HG02981 (cell line): ENCODE measurements around the gene RBFOX2.
"Not testable (repeated sequence)": the region's sequence is repeated elsewhere in the genome, so short reads cannot be mapped to it uniquely, and the experiment has no call there.

Source experiments
- ATAC-seq: cut with Tn5 transposase; IDR thresholded peaks from one replicate; pipeline ENCODE4 v1.9.1; 2021; ENCODE audit warnings: mild to moderate bottlenecking, moderate library complexity; ENCODE audit not compliant: unreplicated experiment

The RBFOX2 gene

DNA sequence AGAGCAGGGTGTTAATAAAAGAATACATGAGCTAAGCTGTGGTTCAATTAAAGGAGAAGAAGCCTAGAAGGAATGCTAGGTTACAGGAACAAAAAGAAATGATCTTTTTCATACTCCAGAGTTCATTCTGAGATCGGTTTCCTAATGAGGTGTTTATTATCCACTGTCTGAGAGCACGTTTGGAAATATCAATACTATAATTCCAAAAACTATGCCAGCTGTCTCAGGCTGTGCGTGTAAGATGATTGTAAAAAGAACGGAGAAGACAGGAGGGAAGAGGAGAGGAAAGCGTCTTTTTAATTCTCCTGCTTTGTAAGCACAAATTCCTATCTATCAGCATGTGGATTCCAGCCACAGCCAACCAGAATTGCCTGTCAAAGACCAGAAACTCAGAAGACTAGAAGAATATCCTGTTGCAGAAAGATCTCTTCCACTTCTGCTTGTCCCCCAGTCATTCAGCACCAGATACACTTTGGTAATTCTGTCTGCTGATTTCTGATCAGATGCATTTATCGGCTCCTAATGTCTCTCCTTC, 285.2 kb downstream of the RBFOX2 start:
- ATAC-seq = no peak

DNA sequence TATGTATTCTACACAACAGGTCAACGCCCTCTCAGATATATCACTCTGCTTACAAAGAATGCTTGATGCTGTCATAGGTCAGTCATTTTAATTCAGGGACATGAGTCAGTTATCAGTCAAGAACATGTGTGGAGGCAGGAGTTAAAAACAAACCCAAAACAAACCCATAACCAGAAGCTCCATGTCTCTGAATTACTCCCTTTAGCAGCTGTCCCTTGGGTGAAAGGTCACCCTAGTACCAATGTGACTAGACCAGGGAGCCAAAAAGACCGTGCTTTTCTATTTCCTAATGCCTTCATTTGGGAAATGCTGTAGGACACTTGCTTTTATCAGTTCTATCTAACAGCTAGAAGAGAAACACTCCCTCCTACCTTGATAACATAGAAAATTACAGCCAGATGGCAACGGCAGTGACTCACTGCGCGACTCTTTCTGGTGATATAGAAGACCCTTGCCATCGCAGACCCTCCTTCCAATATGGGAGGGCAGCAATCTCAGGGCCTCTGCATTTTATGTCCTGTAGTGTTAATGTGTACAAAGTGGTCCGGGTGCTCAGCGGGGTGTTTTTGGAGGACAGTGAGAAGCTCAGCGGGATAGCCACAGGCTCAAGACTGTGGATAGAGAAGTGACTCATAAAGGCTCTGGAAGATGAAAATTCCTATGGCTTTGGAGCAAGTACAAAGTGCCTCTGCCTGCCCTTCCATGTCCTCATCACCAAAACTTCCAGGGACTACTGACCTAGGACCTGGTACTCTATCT, 286.1 kb downstream of the RBFOX2 start:
- no peak for ATAC-seq

DNA sequence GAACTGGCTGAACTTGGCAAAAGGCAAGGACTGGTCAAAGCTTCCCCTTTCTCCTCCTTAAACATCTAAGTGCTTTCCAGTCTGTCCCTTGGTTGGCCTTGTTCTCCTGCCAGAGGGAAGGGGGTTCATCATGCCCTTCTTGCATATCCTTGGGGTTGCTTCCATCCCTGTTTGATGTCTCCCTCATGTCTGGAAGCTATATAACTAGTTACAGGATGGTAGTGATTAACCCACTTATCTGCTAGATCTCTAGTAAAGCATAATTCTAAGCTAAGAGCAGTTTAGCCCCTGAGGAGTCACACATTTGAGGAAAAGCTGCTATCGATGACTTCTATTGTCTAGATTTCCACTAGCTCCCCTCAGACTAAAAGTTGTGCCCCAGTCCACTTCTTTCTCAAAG, 288.0 kb downstream of the RBFOX2 start:
- no peak for ATAC-seq

DNA sequence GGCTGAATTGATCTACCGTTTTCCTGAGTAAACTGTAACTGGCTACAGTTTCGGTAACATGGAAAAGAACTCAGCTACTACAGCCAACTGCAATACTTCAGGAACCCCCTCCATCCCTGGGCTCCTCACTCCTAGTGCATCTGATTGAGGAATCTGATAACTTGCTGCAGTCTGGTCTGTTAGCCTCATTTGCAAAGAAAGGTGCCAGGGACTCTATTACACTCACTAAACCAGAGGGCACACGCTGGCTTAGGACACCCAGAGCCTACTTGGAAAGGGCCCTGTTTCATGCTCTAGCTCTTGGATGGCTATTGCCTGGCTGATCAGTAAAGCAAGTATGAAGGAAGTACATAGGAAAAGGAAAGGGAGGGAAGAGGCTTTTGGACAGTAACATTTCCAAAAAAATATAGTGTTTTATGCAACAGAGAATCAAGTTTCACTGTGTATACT, 288.7 kb downstream of the RBFOX2 start:
- ATAC-seq = no peak

DNA sequence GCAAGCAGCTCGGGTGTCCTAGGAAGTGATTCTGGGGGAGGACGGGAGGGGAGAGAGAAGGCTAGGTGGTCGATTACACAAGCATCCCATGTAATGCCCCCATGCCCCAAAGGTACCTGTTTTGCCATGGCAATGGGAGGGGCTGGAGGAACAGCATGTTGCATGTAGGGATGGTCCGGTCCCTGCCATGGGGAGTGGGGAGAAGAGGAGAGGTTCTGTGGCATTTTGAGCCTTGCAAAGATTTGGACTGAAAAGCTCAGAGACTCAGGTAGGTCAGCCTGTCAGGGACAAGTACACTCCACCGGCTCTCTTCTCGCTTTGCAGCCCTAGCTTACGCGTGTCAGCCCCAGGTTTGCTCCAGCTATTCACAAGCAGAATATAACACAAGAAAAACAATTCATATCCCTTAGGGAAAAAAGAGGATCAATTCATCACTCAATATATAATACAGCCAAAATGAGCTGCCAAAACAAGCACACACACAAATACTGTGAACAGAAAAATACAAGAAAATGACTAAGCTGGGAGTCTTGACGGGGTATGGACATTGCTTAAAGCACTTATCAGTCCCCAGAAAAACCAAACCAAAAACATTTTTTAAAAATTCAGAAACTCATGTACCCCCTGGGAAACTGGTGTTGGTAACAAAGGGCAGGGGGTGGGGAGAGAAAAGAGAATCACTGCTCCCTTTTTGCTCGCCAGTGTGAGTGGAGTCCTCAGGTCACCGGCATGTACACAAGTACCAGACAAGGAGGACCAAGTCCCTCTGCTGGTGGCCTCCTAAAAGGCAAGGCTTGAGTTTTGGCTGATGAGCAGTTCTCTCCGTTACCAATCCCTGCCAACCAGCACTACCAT, 289.3 kb downstream of the RBFOX2 start:
- ATAC-seq = no peak

DNA sequence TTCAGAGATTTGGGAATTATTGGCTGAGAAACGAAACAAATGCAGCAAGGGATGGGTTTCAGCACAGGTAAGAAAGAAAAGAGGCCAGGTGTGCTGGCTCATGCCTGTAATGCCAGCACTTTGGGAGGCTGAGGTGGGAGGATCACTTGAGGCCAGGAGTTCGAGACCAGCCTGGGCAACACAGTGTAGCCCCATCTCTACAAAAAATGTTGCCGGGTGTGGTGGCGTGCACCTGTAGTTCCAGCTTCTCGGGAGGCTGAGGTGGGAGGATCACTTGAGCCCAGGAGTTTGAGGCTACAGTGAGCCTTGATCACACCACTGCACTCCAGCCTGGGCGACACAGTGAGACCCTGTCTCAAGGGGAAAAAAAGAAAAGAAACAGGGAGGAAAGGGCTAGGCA, 290.7 kb downstream of the RBFOX2 start:
- ATAC-seq = not testable (repeated sequence)

DNA sequence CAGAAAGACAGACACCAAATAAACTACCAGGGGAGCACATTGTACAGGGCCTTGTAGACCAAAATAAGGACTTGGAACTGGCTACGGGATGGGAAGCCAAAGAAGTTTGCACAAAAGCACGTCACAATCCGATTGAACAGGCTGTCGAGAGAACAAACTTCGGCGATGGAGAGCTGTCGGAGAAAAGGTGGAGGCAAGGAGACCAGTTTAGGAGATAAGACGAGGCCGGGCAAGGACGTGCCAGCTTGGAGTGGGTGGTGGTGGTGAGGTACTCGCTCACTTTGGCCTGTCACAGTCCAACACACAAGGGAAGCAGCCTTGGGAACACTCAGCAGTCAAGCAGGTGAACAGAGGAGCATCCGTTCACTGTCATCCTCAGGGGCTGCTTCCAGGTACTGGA, 291.9 kb downstream of the RBFOX2 start:
- no peak for ATAC-seq

DNA sequence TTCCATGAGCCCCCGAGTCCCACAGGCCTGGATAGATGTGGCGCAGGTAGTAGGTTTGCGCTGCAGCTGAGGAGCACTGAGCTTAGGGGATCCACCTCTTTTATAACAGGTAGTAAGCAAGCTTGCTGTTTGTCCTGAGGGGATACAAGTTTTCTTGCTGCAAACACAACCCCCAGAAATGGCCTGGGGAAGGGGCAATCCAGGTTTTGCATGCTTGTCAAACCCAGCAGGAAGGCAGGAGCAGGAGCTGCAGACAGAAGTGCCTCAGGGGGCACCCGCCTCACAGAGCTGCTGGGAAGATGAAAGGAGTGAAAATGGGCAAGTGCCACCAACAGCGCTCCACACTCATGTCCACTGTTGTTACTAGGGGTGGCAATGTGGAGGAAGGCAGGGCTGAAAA, 292.5 kb downstream of the RBFOX2 start:
- ATAC-seq = no peak

DNA sequence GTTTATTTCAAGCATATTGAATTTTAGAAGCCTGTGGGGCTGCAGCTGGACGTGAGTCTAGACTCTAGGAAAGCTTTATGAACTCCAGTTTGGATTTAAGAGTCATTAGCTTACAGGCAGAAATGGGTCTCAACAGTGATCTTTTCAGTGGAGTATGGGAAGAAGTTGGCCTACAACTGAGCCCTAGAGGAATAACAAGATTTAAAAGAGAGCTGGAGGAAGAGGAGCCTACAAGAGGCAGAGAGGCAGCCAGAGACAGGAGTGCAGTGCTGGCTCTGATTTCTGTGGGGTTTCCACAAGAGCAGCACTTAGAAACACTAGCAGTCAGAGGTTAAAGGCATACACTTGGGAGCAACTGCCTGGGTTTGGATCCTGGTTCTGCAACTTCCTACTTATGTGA, 293.1 kb downstream of the RBFOX2 start:
- no peak for ATAC-seq

DNA sequence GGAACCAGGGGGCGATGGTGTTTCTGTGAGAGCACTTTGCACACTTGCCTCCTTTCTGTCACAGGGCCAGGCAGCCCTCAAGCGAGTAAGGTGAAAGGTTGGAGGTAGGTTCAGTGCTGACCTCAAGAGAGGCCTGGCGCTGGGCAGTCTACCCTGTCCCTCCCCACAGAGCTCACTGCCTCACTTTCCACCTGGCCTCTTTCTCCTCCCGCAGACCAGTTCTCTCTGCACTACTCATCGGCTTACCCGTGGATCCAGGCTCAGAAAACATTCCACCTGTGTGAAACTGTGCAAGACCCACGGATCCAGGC, 294.2 kb downstream of the RBFOX2 start:
- ATAC-seq = no peak

DNA sequence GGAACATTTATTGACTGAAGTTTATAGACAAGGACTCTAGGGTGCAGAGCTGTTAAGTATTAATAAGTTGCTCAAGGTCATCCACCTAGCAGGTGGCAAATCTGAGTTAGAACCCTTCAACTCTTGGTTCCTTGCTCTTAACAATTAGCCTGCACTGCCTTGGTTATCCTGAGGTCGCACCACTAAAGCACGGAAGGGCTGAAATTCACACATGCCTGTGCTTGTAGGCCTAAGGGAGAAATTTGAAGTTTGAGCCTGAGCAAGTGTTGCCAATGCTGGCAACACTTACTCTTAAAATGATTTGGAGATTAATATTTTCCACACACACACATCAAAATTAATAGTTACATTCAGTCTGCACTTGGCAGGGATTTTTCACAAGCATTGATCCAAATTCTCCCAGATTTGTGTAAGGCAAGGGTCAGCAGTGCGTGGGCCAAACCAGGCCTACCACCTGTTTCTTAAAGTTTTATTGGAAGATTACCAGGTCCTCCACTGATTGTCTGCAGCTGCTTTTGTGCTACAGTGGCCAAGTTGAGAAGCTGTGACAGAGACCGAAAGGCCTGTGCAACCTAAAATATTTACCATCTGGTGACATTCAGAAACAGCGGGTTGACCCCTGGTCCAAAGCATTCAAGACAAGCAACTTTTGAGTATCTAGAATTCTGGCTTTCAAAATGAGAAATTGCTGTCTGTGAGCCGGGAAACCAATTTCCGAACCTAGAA, 294.7 kb downstream of the RBFOX2 start:
- no peak for ATAC-seq

DNA sequence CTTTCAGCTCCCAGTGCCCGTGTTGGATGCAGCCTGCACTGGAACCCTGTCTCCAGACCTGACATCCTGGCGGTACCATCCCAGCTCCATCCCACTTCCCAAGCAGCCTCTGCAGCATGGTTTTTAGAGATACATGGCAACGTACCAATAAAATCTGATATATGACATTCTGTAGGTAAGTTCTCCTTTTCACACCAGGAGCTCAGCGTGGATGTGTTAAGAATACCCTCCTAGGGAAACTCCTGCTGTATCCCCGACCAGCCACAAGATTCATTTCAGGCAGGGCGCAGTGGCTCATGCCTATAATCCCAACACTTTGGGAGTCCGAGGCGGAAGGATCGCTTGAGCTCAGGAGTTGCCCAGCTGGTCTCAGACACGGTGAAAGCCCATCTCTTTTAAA, 295.6 kb downstream of the RBFOX2 start:
- no peak for ATAC-seq

DNA sequence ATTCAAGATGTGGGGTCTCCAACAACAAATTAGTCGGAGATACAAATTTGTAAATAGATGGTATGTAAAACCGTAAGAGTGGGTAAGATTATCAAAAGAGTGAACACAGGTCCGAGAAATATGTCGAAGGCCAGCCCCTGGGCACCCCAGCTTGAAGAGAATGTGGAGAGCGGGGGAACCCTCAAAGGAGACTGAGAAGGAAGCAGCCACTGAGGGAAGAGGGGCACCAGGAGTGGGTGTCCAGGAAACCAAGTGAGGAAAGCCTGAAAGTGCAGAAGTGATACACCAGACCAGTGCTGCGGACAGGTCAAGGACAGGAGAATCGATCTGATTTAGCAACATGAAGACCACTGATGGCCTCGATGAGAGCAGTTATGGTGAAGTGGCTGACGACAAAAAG, 296.5 kb downstream of the RBFOX2 start:
- no peak for ATAC-seq

DNA sequence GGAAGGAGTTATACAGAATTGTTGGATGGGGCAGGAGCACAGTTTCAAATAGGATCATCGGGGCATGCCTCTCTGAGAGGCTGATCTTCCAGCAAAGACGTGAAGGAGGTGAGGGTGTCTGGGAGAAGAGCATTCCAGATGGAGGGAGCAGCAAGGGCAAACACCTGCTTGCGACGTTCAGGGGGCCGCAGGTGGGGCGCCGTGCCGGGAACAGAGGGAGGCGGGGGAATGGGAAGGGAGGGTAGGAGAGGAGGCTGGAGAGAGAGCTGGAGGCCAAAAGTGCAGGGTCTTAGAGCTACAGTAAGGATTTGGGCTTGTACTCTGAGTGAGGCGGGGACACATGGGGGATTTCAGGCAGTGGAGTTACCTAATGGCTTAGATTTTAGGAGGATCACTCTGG, 297.3 kb downstream of the RBFOX2 start:
- ATAC-seq = no peak

DNA sequence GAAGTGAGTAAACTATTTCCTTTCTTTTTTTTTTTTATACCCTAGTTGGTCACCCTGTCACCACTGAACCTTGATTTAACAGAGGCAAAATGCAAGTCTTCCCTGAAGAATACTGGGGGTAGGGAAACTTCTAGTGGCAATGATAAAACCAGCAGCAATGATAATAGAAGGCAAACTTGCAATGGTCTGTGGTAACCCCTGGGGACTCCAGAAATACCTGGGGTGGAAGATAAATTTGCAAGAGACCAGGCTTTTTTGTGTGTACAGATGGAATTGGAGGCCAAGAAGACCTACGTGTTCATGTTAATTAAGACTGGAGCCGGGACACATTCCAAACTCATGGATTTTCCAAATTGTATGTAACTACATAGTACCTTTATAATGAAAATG, 299.3 kb downstream of the RBFOX2 start:
- no peak for ATAC-seq

DNA sequence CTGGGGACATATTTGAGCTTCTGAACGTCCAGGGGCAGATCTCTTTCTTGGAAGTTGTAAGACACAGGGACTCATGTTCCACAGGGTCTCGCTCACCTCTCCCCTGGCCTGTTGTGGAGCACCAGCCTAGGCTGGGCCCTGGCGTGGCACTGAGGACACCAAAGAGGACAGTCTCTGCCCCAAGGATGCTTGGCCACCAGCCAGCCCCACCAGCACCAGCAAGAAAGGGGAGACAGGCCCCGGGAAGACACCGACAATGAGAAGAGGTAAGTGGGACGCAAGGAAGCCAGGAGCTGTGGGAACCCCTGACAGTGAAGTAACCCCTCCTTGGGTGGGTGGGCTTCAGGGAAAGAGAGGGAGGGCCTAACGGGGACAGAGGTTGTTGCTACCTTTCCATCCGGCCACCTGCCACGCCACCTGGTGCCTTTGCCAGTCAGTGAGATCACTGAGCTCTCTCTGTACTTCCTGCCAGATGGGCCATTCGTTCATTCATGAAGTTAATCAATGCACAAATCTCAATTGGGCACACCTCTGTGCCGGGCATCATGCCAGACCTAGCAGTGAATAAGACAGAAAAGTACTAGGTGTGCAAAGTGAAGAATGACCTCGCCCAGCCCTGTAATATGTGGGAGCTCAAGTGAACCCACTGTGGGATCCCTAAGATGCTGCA, 299.9 kb downstream of the RBFOX2 start:
- ATAC-seq = no peak

DNA sequence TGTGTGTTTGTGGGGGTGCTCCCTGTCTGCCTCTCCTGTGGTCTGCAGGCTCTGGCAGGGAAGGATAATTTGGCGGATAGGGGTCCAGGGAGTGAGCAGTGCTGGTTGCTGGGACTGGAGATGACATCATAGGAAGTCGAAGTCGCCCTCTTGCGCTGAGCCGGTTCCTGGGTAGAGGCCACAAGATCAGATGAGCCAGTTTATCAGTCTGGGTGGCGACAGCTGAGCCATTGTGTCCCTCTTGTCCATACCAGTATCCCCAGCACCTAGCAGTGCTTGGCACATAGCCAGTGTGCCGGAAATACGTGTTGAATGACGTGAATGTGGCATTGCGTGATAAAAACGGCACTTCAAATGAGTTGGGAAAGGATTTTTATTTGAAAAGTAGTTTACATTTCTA, 301.2 kb downstream of the RBFOX2 start:
- ATAC-seq = no peak

DNA sequence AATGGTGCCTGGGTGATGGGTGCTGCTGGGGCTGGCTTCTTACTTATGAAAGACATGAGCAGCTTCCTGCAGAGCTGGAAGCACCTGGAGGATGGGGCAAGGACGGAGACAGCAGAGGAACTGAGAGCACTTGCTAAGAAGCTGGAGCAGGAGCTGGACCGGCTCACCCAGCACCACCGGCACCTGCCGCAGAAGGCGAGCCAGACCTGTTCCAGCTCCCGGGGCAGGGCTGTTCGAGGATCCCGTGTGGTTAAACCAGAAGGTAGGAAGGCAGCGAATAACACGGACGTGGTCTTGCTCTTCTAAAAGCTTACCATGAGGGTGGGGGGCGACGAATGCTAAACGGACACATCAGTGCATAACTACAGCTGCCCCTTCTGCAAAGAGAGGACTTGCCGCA, 301.7 kb downstream of the RBFOX2 start:
- no peak for ATAC-seq

DNA sequence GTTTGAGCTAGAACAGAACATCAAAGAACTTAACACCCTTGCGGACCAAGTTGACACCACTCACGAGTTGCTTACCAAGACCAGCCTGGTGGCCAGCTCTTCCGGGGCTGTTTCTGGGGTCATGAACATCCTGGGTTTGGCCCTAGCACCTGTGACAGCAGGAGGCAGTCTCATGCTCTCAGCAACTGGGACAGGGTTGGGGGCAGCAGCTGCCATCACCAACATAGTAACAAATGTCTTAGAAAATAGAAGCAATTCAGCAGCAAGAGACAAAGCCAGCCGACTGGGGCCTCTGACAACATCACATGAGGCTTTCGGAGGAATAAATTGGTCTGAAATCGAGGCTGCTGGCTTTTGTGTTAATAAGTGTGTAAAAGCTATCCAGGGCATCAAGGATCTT, 302.2 kb downstream of the RBFOX2 start:
- ATAC-seq = no peak

DNA sequence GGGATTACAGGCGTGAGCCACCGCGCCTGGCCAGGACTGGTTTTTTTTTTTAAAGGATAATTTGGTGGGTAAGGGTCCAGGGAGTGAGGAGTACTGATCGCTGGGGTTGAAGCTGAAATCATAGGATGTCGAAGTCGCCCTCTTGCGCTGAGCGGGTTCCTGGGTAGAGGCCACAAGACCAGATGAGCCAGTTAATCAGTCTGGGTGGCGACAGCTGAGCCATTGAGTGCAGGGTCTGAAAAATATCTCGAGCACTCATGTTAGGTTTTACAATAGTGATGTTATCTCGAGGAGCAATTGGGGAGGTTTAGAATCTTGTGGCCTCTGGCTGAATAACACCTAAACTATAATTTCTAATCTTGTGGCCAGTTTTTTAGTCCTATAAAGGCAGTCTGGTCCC, 303.1 kb downstream of the RBFOX2 start:
- no peak for ATAC-seq

DNA sequence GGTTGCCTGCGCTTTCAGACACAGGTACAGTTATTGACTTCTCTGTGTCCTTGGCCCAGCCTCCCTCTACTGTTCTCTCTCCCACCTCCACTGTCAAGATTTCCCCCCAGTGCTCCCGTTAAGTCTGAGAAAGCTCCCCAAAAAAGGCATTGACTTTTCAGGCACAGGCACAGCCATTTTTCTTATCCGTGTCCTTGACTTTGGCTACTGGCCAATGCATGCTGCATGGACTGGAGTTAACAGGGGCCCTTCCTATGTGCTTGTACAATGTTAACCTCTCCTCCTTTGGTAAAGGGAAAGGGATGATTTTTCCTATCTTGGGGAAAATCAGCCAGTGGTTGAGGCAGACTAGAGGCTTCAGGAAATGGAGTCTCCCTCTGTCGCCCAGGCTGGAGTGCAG, 306.7 kb downstream of the RBFOX2 start:
- no peak for ATAC-seq
